ENCODE results near the gene FAM210B. TPM values are rescaled to one million over a fixed set of nuclear protein-coding genes. Genes with fewer than 3 reads are reported as not detected.

Gene FAM210B
- total and polyA plus RNA-seq, 2 of the 13 experiments (the other 11 are each of a cell fraction or from before 2014, with no cell fraction given) = 75.9 to 107 TPM

GRCh38 chr20:56373942-56374341, 15.2 kb downstream of the FAM210B start (continued):
- TF ChIP-seq ZSCAN5A (CRISPR knock-in tag; IDR thresholded peaks at IDR 0.05; ENCODE audit: borderline replicate concordance) = no peak
- TF ChIP-seq YEATS2 (CRISPR knock-in tag; IDR thresholded peaks at IDR 0.05; ENCODE audit: borderline replicate concordance) = 0 out of 2 replicates have a peak, but pooled peaks have one; percentile 22
- TF ChIP-seq SP5 (CRISPR knock-in tag; IDR thresholded peaks at IDR 0.05; ENCODE audit: borderline replicate concordance, low read depth) = no peak
- no peak for TF ChIP-seq RAD51 (IDR thresholded peaks at IDR 0.05; ENCODE audit: borderline replicate concordance)
- no peak for TF ChIP-seq GPN1 (CRISPR knock-in tag; IDR thresholded peaks at IDR 0.05; ENCODE audit: borderline replicate concordance)
- peak; percentile 70; the same call in 1 of the 2 replicates for TF ChIP-seq NFE2 (CRISPR knock-in tag; IDR thresholded peaks at IDR 0.05)
- TF ChIP-seq ZNF260 (CRISPR knock-in tag; IDR thresholded peaks at IDR 0.05; ENCODE audit: borderline replicate concordance, low read depth) = no peak
- TF ChIP-seq ZNF800 (CRISPR knock-in tag; IDR thresholded peaks at IDR 0.05) = no peak
- TF ChIP-seq ZNF780A (CRISPR knock-in tag; IDR thresholded peaks at IDR 0.05) = no peak
- no peak for TF ChIP-seq KDM5A (IDR thresholded peaks at IDR 0.05; ENCODE audit: borderline replicate concordance, low read length)
- TF ChIP-seq KIAA2018 (CRISPR knock-in tag; IDR thresholded peaks at IDR 0.05; ENCODE audit: borderline replicate concordance) = no peak
- TF ChIP-seq PPARG (CRISPR knock-in tag; conservative IDR thresholded peaks at IDR 0.05) = no peak
- TF ChIP-seq ZNF672 (CRISPR knock-in tag; IDR thresholded peaks at IDR 0.05) = no peak
- no peak for TF ChIP-seq KMT2B (CRISPR knock-in tag; IDR thresholded peaks at IDR 0.05)
- no peak for TF ChIP-seq PATZ1 (CRISPR knock-in tag; IDR thresholded peaks at IDR 0.05)
- no peak for TF ChIP-seq ARNT2 (CRISPR knock-in tag; IDR thresholded peaks at IDR 0.05; ENCODE audit: low read depth)
